ENCODE results near the gene SEC14L2.

SEC14L2 gene

GRCh38 chr22:30365891-30366290 lies 30.9 kb upstream of the SEC14L2 start:
- TF ChIP-seq CTCF (conservative IDR thresholded peaks at IDR 0.05; ENCODE audit: control insufficient read depth, insufficient read depth, low read depth, low read length): no peak
- no peak for DNase-seq (ENCODE audit: low read depth)
- no peak overlapping the region for H3K4me3 ChIP-seq (ENCODE audit: control insufficient read depth, low read depth, low read length)

DNA sequence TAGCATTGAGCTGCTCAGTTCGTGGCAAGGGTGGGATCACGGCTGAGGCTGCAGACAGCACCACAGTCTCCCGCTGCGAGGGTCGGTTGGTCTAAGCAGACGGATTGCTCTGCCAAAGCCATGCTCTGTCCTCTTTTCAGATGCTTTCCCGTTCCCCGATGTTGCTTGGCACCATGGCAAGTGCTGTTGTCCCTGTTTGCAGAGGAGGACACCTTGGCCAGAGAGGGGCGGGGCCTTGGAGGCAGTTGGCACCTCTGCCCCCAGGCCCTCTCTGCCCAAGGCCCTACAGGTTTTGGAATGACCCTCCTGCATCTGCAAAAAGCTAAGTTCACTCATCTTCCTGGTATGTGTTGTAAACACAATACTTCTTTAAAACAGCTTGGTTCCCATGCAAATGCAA lies 28.4 kb upstream of the SEC14L2 start:
- no peak overlapping the region for H3K4me3 ChIP-seq (ENCODE audit: control insufficient read depth, low read depth, low read length)
- TF ChIP-seq CTCF (conservative IDR thresholded peaks at IDR 0.05; ENCODE audit: control insufficient read depth, insufficient read depth, low read depth, low read length): no peak
- no peak for DNase-seq (ENCODE audit: low read depth)

DNA sequence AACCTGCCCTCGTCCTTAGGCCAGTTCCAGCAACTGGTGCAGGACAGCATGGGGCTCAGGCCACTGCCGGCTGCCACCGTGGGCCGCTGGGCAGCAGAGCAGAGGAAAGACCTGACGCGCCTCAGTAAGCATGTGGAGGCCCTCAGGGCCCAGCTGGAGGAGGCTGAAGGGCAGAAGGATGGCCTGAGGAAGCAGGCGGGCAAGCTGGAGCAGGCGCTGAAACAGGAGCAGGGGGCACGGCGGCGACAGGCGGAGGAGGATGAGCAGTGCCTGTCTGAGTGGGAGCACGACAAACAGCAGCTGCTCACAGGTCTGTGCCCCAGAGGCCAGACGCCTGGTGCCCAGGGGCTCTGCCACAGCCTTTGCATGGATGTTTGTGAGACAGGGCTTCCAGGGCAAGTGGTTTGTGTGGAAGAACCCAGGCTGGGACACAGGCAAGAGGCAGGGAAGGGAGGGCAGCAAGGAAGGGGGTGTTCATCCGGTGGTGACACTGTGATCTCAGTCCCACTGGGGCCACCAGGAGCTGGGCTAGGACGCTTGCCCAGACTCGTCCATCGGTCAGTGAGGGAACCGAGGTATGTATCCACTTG lies 26.1 kb upstream of the SEC14L2 start:
- H3K4me3 ChIP-seq (ENCODE audit: control insufficient read depth, low read depth, low read length): no peak overlapping the region
- DNase-seq (ENCODE audit: low read depth): no peak
- no peak for TF ChIP-seq CTCF (conservative IDR thresholded peaks at IDR 0.05; ENCODE audit: control insufficient read depth, insufficient read depth, low read depth, low read length)

- DNase-seq (ENCODE audit: low read depth): no peak
- no peak for TF ChIP-seq CTCF (conservative IDR thresholded peaks at IDR 0.05; ENCODE audit: control insufficient read depth, insufficient read depth, low read depth, low read length)
- H3K4me3 ChIP-seq (ENCODE audit: control insufficient read depth, low read depth, low read length): no peak overlapping the region
Measured at GRCh38 chr22:30371321-30371720, 25.5 kb upstream of the SEC14L2 start.

GRCh38 chr22:30371981-30372380 lies 24.8 kb upstream of the SEC14L2 start:
- H3K4me3 ChIP-seq (ENCODE audit: control insufficient read depth, low read depth, low read length): no peak overlapping the region
- DNase-seq (ENCODE audit: low read depth): no peak
- no peak for TF ChIP-seq CTCF (conservative IDR thresholded peaks at IDR 0.05; ENCODE audit: control insufficient read depth, insufficient read depth, low read depth, low read length)

- TF ChIP-seq CTCF (conservative IDR thresholded peaks at IDR 0.05; ENCODE audit: control insufficient read depth, insufficient read depth, low read depth, low read length): no peak
- DNase-seq (ENCODE audit: low read depth): no peak
- no peak overlapping the region for H3K4me3 ChIP-seq (ENCODE audit: control insufficient read depth, low read depth, low read length)
Measured at GRCh38 chr22:30372915-30373314, 23.9 kb upstream of the SEC14L2 start.

All from fibroblast of mammary gland (primary cell).